Effector memory CD4-positive, alpha-beta T cell (primary cell): ENCODE results near the gene FAM98C.

Experiments used
- DNase-seq, 3 donors: peaks; one replicate each; pipeline ENCODE4 v3.0.0-alpha.2; 2020
- H3K27ac ChIP-seq: 2 replicates; pipeline ENCODE4 v1.7.0; 2013; ENCODE audit warnings: mild to moderate bottlenecking, low read length, moderate library complexity; ENCODE audit not compliant: insufficient read depth, poor library complexity, severe bottlenecking
- H3K27me3 ChIP-seq: replicated peaks from 2 replicates; pipeline ENCODE4 v1.7.0; 2013; ENCODE audit warnings: mild to moderate bottlenecking, low read length; ENCODE audit not compliant: insufficient read depth, control insufficient read depth, poor library complexity, severe bottlenecking
- H3K36me3 ChIP-seq: 2 replicates; pipeline ENCODE4 v1.7.0; 2013; ENCODE audit warnings: mild to moderate bottlenecking, low read length, moderate library complexity; ENCODE audit not compliant: control insufficient read depth, insufficient read depth
- H3K4me1 ChIP-seq: 2 replicates; pipeline ENCODE4 v1.7.0; 2013; ENCODE audit warnings: low read length, mild to moderate bottlenecking; ENCODE audit not compliant: control insufficient read depth, insufficient read depth, poor library complexity, severe bottlenecking
- H3K4me3 ChIP-seq: 2 replicates; pipeline ENCODE4 v1.7.0; 2013; ENCODE audit warnings: low read length, low read depth, mild to moderate bottlenecking; ENCODE audit not compliant: insufficient read depth, poor library complexity, severe bottlenecking
- H3K9me3 ChIP-seq: 2 replicates; pipeline ENCODE4 v1.7.0; 2013; ENCODE audit warnings: mild to moderate bottlenecking, low read length, moderate library complexity; ENCODE audit not compliant: control insufficient read depth

Gene FAM98C

GRCh38 chr19:38377052-38377451, 25.8 kb upstream of the FAM98C start:
- Histone ChIP-seq H3K27ac (no peak overlapping the region), H3K9me3 (no peaks in the 10 kb centered on the region), H3K4me1 (peaks cover 12% of the 10 kb centered on the region), H3K4me3 (no peak overlapping the region), H3K27me3 (no peaks in the 10 kb centered on the region), H3K36me3 (peaks cover 39% of the 10 kb centered on the region)
- no peak for DNase-seq

- Histone ChIP-seq H3K36me3 (peaks cover 55% of the 10 kb centered on the region), H3K27ac (no peak overlapping the region), H3K9me3 (no peaks in the 10 kb centered on the region), H3K27me3 (no peaks in the 10 kb centered on the region), H3K4me3 (no peak overlapping the region), H3K4me1 (peaks cover 12% of the 10 kb centered on the region)
- DNase-seq, result no peak
Observed at GRCh38 chr19:38378866-38379265, 24.0 kb upstream of the FAM98C start.

- DNase-seq, result no peak
- Histone ChIP-seq H3K4me3 (no peak overlapping the region), H3K36me3 (peaks cover 58% of the 10 kb centered on the region), H3K27ac (no peak overlapping the region), H3K27me3 (no peaks in the 10 kb centered on the region), H3K9me3 (no peaks in the 10 kb centered on the region), H3K4me1 (peaks cover 5% of the 10 kb centered on the region)
Observed at GRCh38 chr19:38381138-38381537, 21.8 kb upstream of the FAM98C start.

GRCh38 chr19:38383184-38383583, 19.7 kb upstream of the FAM98C start:
- no peak overlapping the region for H3K27ac ChIP-seq
- H3K9me3 ChIP-seq, result no peaks in the 10 kb centered on the region
- H3K27me3 ChIP-seq, result no peaks in the 10 kb centered on the region
- H3K4me1 ChIP-seq, result peaks cover 22% of the 10 kb centered on the region
- no peak for DNase-seq
- peaks cover 52% of the 10 kb centered on the region for H3K36me3 ChIP-seq
- no peak overlapping the region for H3K4me3 ChIP-seq

GRCh38 chr19:38383743-38384142, 19.1 kb upstream of the FAM98C start:
- Histone ChIP-seq H3K36me3 (peaks cover 51% of the 10 kb centered on the region), H3K4me3 (no peak overlapping the region), H3K9me3 (no peaks in the 10 kb centered on the region), H3K27me3 (no peaks in the 10 kb centered on the region), H3K27ac (no peak overlapping the region), H3K4me1 (peaks cover 27% of the 10 kb centered on the region)
- DNase-seq, result no peak

GRCh38 chr19:38384209-38385027, 18.5 kb upstream of the FAM98C start:
- Histone ChIP-seq H3K36me3 (peaks cover 44% of the 10 kb centered on the region), H3K4me3 (no peak overlapping the region), H3K9me3 (no peaks in the 10 kb centered on the region), H3K27ac (no peak overlapping the region), H3K4me1 (peaks cover 33% of the 10 kb centered on the region), H3K27me3 (no peaks in the 10 kb centered on the region)
- no peak for DNase-seq

GRCh38 chr19:38385057-38385803, 17.7 kb upstream of the FAM98C start:
- Histone ChIP-seq H3K36me3 (peaks cover 38% of the 10 kb centered on the region), H3K4me3 (no peak overlapping the region), H3K9me3 (no peaks in the 10 kb centered on the region), H3K27ac (no peak overlapping the region), H3K27me3 (no peaks in the 10 kb centered on the region), H3K4me1 (peaks cover 34% of the 10 kb centered on the region)
- DNase-seq, result no peak

GRCh38 chr19:38385804-38386257, 17.1 kb upstream of the FAM98C start:
- Histone ChIP-seq H3K27me3 (no peaks in the 10 kb centered on the region), H3K4me1 (peaks cover 34% of the 10 kb centered on the region), H3K36me3 (peaks cover 32% of the 10 kb centered on the region), H3K27ac (no peak overlapping the region), H3K4me3 (no peak overlapping the region), H3K9me3 (no peaks in the 10 kb centered on the region)
- DNase-seq, result no peak

GRCh38 chr19:38386300-38386970, 16.5 kb upstream of the FAM98C start:
- Histone ChIP-seq H3K27me3 (no peaks in the 10 kb centered on the region), H3K4me3 (no peak overlapping the region), H3K27ac (no peak overlapping the region), H3K36me3 (peaks cover 26% of the 10 kb centered on the region), H3K4me1 (peaks cover 34% of the 10 kb centered on the region), H3K9me3 (no peaks in the 10 kb centered on the region)
- DNase-seq, result no peak
